ENCODE data around the gene WWC2. TPM values are rescaled to one million over a fixed set of nuclear protein-coding genes. Genes with fewer than 3 reads are reported as not detected.

Gene WWC2
- total RNA-seq, 1 donor = 35.1 TPM

DNA sequence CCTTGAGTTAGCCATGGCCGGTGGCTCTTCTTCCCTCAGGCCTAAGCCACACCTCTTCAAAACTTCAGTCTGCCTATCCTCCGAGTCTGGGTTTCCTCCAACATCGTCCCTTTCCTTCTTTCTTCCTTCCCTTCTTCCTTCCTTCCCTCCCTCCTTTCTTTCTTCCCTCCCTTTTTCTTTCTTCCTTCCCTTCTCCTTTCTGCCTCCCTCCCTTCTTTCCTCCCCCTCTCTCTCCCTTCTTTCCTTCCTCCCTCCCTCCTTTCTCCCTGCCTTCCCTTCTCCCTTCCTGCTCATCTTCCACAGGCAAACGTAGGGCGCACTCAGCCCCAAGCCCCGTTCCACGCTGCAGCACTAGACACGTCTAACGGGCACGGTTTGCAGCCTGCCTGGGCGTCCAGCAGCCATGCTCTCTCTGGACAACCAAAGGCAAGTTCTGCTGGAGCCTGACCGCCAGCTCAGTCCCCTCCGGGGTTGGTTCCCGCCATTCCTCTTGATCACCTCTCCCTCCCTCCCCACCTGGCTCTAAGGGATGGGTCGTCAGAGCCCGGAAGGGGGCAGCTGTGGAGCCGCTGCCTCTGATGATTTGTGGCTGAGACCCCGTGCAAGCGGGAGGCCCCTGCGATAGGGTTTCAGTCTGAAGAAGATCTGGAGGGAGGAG is 257.2 kb downstream of the WWC2 start:
- no peaks in the 10 kb centered on the region for H3K9me3 ChIP-seq (ENCODE audit: low read depth, low read length)
- H3K4me2 ChIP-seq (ENCODE audit: insufficient read depth, low read length) = peak overlapping the region; percentile 5
- DNase-seq (ENCODE audit: insufficient read length, low spot score, missing footprints) = no peak
- H3K27me3 ChIP-seq (ENCODE audit: insufficient read depth, low read length) = no peaks in the 10 kb centered on the region
- H3K36me3 ChIP-seq (ENCODE audit: insufficient read depth, low read length) = no peaks in the 10 kb centered on the region
- no peak for TF ChIP-seq CTCF (IDR thresholded peaks at IDR 0.05; ENCODE audit: extremely low read depth, low read depth, low read length)
- H3K4me1 ChIP-seq (ENCODE audit: insufficient read depth, low read length) = peaks cover 24% of the 10 kb centered on the region
- no peaks in the 10 kb centered on the region for H3K79me2 ChIP-seq (ENCODE audit: insufficient read depth, low read length)
- no peak overlapping the region for H3K4me3 ChIP-seq (ENCODE audit: insufficient read depth, low read length)
- H3K27ac ChIP-seq (ENCODE audit: low read depth, low read length) = peak overlapping the region; percentile 36
- no peak overlapping the region for H2AFZ ChIP-seq (ENCODE audit: low read length)
- H4K20me1 ChIP-seq (ENCODE audit: insufficient read depth, low read length) = no peaks in the 10 kb centered on the region

GRCh38 chr4:183356931-183357675 is 258.0 kb downstream of the WWC2 start:
- H4K20me1 ChIP-seq (ENCODE audit: insufficient read depth, low read length) = no peaks in the 10 kb centered on the region
- H3K27ac ChIP-seq (ENCODE audit: low read depth, low read length) = no peak overlapping the region
- no peaks in the 10 kb centered on the region for H3K79me2 ChIP-seq (ENCODE audit: insufficient read depth, low read length)
- no peak overlapping the region for H2AFZ ChIP-seq (ENCODE audit: low read length)
- no peak for TF ChIP-seq CTCF (IDR thresholded peaks at IDR 0.05; ENCODE audit: extremely low read depth, low read depth, low read length)
- H3K9me3 ChIP-seq (ENCODE audit: low read depth, low read length) = no peaks in the 10 kb centered on the region
- no peaks in the 10 kb centered on the region for H3K27me3 ChIP-seq (ENCODE audit: insufficient read depth, low read length)
- no peak for DNase-seq (ENCODE audit: insufficient read length, low spot score, missing footprints)
- H3K36me3 ChIP-seq (ENCODE audit: insufficient read depth, low read length) = no peaks in the 10 kb centered on the region
- no peak overlapping the region for H3K4me3 ChIP-seq (ENCODE audit: insufficient read depth, low read length)
- peaks cover 24% of the 10 kb centered on the region for H3K4me1 ChIP-seq (ENCODE audit: insufficient read depth, low read length)
- no peak overlapping the region for H3K4me2 ChIP-seq (ENCODE audit: insufficient read depth, low read length)

DNA sequence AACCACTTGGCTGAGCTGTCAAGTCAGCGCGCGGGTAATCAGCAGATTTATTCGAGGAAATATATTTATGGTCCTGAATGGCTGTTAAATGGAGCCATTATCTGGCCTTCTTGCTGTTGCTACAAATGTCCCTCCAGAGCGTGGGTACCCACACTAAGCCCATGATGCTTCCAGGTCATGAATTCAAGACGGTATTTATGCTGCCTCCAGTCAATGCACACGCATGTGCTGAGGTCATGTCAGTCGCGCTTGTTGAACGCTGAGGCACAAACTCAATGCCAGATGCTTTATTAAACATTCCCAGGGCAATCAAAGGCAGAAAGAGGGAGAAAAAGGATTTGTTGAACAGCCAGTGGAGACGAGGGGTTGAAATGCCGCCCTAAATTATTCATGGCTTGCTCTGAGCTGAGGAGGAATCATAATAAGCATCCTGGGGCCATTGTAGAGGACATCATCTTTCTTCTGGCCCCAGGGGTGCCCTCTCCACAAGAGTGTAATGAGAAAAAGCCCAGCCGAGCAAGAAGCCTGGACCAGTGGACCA is 259.2 kb downstream of the WWC2 start:
- H3K9me3 ChIP-seq (ENCODE audit: low read depth, low read length) = no peaks in the 10 kb centered on the region

More for the DNA sequence above, 259.2 kb downstream of the WWC2 start:
- no peak overlapping the region for H2AFZ ChIP-seq (ENCODE audit: low read length)
- no peak overlapping the region for H3K4me3 ChIP-seq (ENCODE audit: insufficient read depth, low read length)
- H3K79me2 ChIP-seq (ENCODE audit: insufficient read depth, low read length) = no peaks in the 10 kb centered on the region
- peaks cover 28% of the 10 kb centered on the region for H3K4me1 ChIP-seq (ENCODE audit: insufficient read depth, low read length)
- H3K27me3 ChIP-seq (ENCODE audit: insufficient read depth, low read length) = no peaks in the 10 kb centered on the region
- no peak overlapping the region for H3K4me2 ChIP-seq (ENCODE audit: insufficient read depth, low read length)
- no peaks in the 10 kb centered on the region for H3K36me3 ChIP-seq (ENCODE audit: insufficient read depth, low read length)
- no peaks in the 10 kb centered on the region for H4K20me1 ChIP-seq (ENCODE audit: insufficient read depth, low read length)
- H3K27ac ChIP-seq (ENCODE audit: low read depth, low read length) = no peak overlapping the region
- no peak for TF ChIP-seq CTCF (IDR thresholded peaks at IDR 0.05; ENCODE audit: extremely low read depth, low read depth, low read length)
- DNase-seq (ENCODE audit: insufficient read length, low spot score, missing footprints) = no peak

Data from osteoblast (primary cell).